Activated naive CD8-positive, alpha-beta T cell treated with anti-CD3 and anti-CD28 coated beads, Interleukin-2, amount 50 U/mL, for 16 hours (primary cell): ENCODE measurements around the gene CYP4B1.
"Not testable (repeated sequence)": the region's sequence is repeated elsewhere in the genome, so short reads cannot be mapped to it uniquely, and the experiment has no call there.

Experiments
- DNase-seq: peaks from one replicate; pipeline ENCODE4 v3.0.0-alpha.2; 2020; ENCODE audit warnings: low read depth, low spot score

The CYP4B1 gene

DNA sequence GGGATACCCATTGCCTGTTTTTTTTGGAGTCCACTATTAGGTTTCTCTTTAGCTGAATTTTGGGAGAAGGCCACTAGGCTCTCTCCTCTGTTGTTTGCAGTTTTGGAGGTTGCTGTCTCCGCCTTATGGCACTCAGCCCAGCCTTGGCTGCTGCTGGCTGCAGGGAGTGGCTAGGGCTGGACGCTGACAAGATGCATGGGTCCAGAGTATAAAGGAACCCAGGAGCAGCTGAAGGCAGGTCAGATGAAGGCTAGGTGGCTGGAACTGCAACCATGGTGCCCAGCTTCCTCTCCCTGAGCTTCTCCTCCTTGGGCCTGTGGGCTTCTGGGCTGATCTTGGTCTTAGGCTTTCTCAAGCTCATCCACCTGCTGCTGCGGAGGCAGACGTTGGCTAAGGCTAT lies at the start of gene CYP4B1:
TSS of gene CYP4B1 (plus strand) at position 237 of the 400 bp plus-strand sequence. CDS start at position 273, 36 bp downstream.
- no peak for DNase-seq

DNA sequence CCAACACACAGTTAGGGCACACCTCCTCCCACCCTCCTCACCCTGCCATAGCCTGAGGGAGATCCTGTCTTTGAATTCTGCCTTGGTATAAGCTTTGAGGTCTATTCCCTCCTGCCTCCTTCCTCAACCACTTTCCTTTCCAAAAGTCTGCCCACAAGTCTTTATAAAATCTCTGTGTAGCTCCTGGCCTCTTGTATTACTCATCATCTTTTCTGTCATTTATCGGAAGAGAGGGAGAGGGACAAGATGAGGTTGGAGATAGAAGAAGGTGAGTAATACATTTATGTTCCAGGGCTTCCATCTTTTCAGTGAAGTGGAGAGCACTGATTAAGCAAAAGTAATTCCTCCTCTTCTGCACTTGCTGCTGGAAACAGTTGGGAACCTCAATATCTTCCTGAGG lies 49.4 kb upstream of the CYP4B1 start:
- no peak for DNase-seq

DNA sequence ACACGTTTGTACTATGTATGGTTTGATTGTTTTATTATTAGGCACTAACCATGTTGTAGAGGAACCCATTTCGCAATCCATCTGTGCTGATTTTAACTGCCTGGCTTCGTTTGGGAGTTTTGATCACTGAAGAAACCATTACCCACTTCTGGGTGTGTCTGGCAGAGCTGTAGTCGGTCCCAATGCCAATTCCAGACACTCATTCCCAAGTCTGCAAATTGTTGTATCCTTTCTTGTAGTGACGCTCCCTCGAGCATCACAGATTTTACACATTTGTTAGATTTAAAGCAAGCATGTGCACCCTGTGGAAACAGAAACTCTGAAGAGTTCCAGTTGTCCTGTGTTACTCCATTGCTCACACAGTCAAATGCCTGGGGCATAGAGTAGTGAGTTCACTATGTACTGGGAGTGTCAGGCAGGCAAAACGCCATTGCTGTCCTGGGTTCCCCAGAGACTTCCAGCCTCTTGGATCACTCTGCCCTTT lies 48.9 kb upstream of the CYP4B1 start:
- DNase-seq = no peak

DNA sequence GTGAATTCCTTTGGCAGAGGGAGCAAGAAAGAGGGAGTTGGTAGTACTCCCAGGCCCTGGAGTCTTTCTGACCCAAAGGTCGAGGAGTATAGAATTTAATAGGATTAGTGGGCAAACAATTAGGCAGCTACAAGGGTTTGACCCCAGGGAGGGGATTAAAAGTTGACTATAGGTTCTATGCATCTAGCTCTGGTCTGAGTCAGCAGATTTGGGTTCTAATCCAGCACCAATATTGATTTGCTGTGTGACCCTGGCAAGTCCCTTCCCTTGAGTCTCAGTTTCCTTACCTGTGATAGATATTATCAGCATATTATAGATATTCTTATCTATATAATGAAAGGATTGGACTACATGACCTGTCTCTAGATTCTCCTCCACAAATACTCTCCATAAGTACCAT lies 44.9 kb upstream of the CYP4B1 start:
- no peak for DNase-seq

DNA sequence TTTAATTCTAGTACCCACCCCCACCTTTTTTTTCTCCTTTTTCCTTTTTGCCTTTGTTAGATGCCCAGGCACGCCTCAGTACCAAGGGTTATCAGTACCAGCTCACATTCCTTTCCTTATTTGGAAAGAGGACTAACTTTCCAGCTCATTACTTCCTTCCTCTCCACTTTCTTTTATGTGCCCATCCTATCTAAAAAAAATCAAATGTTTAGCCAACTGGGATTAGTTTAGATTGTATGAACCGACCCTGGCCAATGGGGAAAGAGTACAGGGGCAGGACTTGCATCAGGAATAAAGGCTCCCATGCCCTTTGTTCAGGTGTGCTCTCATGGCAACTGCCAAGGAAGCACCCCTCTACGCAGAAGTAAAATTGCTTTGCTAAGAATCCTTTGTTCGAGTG lies 44.1 kb upstream of the CYP4B1 start:
- DNase-seq = not testable (repeated sequence)

DNA sequence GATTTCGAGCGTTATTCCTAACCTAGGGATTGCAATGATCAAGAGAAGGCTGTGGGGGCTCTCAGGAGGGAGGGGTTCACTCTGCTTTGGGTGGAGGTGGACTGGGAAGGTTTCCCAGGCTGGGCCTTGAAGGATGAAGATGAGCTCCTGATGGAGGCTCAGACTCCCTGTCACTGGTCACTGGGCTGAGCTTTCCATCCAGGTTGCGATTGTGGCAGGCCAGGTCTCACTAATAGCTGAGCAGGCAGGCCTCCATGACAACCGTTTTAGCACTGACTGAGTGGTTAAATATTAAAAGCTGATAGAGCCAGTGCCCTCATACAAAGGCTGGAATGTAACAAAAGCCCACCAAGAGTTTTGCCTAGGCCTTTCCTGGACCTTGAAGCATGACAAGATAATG lies 43.7 kb upstream of the CYP4B1 start:
- no peak for DNase-seq

DNA sequence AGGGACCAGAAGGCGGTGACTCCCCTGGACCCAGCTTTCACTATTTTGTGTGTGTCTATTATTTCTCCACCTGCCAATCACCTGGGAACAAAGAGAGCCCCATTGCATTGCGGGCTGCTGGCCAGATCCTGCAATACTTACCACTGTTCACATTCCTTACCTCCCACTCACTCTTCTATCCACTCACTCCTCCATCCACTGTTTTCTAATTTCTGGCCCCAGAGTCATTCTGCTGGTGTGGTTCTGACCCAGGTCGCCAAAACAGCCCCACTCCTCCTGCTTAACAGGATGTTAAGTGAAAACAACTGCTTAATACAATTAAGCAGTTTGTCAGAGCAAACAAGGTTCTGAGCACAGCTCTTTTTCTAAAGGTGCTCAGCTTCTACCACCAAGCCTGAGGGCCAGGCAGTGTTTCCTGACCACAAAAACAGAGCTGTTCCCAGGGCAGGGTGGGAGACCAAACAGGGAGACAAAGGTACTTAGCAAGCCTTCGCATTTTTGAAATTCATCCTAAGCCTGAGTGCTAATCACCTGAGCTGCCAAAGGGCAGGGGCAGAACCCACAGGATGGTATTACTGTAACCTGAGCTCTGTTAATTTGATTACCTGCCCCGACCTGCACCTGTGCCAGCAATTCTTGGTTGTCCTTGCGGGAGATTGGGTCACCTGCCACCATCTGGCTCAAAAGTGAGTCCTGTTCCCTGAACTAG lies 41.4 kb upstream of the CYP4B1 start:
- no peak for DNase-seq

DNA sequence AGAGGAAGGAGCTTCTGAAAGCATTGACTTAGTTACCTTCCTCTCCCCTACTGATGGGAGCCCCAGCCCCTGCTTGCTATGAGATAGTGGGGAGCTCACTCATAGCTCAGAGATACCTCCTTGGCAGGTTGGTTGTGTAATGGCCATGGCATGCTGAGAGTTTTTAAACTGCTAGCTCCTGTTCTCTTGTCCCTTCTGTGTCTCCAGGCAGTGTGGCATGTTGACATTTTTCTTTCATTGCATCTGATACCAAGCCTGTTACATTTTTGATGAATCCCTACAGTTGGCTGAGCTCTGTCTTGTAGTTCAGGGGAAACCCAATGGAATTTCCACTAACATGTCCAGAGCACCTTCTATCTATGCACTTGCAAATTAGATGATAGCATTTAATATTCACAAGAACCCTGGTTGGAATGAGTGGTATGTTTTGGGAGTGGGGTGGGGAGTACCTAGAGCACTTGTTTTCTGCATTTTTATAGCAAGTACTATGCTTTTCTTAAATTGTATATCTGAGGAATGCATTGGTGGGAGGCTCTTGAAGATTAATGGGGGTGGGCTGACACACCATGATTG lies 40.8 kb upstream of the CYP4B1 start:
- no peak for DNase-seq

DNA sequence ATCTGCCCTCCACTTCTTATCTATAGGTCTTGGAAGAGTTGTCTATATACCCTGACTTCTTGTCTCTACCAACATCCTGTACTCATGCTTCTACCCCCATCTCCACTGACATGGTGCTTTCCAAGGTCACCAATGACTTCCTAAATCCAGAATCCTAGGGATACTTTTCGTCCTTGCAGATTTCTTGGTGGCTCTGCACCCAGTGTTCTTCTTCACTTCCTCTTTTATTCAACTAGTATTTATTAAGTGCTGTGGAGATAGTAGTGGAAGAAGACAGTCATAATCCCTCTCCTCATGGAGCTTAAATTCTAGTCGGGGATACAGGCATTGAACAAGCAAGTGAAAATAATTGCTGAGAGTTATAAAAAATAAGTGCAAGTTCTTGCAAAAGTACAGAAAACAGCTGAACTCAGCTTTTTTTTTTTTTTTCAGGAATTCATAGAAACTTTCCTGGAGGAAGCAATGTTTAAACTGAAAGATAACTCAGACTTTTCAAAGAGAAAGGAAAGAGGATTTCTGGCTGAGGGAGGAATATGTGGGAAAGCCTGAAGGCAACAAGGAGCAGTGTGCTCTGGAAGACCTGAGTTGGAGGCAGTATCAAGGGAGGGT lies 38.2 kb upstream of the CYP4B1 start:
- no peak for DNase-seq

DNA sequence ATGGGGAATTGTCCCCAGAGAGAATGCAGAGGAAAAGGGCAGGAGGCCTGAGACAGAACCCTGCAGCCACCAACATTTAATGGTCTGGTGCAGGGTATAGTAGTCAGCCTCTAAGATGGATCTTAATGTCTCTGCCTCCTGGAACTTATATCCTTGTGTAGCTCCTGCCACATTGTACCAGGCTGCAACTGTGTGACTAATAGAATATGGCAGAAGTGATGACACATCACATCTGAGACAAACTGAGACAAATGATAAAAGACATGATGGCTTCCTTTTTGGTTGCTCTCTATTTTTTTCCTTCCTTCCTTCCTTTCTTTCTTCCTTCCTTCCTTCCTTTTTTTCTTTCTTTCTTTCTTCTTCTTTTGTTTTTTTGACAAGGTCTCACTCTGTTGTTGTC lies 37.1 kb upstream of the CYP4B1 start:
- no peak for DNase-seq

DNA sequence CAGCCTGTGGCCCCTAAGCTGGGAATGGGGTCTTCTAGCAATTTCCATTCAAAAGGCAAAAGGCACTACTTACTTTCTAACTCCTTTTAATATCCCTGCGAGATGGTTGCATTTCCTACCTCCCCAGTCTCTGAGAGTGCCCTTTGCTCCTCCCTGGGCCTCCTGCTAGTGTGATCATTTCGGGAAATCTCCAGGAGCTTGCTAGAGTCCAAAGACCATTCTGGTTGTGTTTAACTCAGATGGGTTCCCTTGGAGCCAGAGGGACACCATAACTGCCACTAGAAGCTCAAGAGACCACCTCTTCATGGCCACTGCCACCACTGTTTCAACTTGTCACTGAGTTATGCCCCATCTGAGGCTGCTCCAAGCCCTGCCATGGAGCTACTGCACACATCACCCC lies 34.4 kb upstream of the CYP4B1 start:
- DNase-seq = no peak

DNA sequence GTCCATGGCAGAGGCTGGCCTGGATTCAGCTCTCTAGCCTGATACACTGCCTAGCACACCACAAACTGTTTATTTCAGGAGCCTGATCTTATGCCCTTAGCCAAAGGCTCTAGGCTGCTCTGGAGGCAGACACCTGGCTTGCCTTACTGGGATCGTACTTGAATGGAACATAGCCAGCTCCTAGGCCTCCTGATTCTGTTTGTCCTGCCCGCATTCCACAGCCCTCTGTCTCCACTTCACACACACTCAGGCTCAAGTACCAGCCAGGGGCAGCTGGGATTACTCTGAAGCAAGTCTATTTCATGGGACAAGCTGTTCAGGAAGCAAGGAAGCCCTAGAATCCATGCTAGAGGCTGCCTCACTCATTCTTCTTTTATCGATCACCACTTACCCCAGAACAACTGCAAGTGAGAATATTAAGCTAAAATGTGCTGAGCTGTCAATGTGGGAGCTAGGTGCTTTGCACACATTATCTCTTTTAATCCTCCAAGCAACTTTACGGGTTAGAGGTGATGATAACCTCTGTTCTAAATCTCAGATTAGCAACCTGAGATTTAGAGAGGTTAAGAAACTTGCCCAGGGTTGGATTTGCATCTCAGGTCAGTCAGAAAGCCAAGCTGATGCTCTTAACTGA lies 31.1 kb upstream of the CYP4B1 start:
- DNase-seq = no peak

DNA sequence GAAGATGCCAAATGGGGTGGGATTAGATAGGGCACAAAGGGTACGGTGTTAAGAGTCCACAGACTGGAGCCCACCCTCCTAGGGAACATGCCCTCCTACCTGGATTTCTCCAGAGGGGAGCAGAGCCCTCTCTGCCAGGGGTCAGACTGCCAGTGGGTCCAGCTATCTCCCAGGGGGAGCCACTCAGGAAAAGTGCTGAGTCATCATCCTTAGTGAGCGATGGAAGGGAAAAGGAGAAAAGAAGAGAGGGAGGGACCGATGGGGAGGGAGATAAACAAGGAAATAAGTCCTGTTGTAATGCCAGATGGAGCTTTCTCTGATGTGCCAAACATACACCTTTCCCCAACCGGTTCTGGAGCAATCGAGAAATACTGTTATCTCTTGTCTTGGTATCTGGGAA lies 30.4 kb upstream of the CYP4B1 start:
- no peak for DNase-seq

DNA sequence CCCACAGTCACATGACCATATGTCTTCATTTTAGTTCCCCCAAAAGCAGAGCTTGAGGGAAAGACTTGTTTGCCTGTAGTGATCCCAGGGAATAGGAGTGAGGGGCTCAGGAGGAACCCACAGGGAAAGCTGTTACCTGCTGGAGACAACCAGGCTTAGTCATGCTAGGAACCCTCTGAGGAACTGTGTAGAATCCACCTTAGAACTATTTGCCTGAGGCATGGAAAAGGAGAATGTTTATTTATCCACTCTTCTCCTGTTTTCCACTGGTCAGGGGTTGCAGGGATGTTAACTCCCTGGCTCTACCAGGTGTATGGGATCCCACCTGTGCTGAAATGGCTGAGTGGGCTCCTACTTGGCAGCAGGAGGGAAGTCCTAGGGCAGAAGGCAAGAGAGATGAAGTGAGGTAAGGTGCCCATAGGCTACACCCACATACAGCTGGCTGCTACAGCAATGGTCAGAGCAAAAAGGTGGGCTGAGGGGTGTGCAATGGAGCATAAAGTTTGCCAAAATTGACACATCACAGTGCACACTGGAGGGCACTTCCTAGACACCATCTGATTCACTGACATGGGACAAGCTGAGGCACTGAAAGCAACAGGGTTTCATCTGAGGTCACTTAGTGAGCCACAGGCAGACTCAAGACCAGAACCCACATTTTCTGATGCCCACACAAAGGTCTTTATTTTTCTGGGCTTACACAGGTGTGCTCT lies 29.7 kb upstream of the CYP4B1 start:
- no peak for DNase-seq

DNA sequence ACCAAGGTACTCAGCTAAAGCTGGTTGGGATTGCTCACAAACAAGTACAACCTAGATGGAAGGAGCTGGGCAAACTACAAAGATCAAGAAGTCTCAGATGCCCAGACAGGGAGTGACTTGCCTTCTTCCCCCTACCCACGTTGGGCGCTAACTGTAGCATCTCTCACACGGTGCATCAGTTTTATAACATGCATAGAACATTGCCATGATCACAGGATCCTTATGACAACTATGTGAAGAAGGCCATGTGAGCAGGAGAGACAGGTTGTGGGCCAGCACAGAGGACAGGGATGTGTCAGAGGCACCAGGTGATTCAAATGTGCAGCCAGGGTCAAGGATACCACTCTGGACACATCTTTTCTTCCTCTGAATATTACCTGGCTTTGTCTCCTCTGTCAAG lies 28.3 kb upstream of the CYP4B1 start:
- no peak for DNase-seq

DNA sequence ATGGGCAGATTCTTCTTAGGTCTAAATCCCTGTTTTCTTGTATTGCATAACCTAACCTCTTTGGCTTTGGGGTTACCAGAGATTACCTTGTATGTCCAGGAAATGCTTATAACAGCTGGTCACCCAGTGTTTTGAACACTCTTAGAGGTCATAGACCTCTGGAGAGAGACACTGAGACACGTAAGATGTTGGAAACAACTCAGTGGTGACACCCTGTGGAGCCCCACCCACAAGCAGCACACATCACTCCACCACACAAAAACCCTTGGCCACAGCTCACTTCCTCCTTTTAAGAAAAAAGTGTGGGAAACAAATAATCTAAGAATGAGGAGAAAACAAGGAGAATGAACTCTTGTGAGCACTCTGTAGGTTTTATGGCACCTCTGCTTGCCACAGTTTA lies 26.3 kb upstream of the CYP4B1 start:
- DNase-seq = no peak

DNA sequence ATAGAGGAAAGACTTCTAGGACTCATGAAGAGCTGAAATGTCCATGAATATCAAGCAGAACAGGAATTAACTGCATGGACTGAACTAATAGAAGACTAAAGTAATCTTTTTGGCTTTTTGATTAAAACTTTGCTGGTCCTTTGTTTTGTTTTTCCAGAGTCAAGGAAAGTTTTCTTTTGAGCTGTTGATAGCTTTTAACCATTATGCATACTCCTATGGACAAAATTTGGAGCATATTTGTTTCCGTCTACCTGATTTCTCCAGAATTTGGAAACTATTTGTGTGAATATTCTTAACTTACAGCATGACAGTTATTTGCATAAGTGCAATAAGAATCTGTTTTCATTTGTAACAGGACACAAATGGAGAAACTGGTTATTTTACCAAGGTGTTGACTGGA lies 24.5 kb upstream of the CYP4B1 start:
- no peak for DNase-seq

DNA sequence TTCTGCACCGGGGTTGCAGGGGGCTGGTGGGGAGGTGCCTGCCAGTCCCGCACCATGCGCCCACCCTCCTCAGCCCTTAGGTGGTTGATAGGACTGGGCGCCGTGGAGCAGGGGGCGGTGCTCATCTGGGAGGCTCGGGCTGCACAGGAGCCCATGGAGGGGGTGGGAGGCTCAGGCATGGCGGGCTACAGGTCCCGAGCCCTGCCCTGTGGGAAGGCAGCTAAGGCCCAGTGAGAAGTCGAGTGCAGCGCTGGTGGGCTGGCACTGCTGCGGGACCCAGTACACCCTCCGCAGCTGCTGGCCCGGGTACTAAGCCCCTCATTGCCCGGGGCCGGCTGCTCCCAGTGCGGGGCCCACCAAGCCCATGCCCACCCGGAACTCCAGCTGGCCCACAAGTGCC lies 20.4 kb upstream of the CYP4B1 start:
- DNase-seq = not testable (repeated sequence)

DNA sequence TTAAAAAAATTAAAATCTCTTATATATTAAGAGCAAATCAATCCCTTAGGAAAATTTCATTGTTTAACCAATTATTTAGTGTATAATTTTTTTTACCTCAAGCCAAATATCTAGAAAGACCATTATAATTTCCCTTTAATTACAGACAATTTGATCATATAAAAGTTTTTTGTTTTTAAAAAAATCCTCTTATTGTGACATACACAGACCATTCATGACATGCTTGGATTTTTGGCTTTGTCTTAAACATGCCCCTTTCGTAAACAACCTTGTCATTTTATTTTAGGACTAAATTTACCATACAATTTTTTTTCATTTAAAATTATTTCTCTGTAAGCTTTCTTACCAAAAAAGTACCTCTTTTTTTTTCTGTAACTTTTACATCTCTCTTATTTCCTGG lies 14.2 kb upstream of the CYP4B1 start:
- DNase-seq = no peak

DNA sequence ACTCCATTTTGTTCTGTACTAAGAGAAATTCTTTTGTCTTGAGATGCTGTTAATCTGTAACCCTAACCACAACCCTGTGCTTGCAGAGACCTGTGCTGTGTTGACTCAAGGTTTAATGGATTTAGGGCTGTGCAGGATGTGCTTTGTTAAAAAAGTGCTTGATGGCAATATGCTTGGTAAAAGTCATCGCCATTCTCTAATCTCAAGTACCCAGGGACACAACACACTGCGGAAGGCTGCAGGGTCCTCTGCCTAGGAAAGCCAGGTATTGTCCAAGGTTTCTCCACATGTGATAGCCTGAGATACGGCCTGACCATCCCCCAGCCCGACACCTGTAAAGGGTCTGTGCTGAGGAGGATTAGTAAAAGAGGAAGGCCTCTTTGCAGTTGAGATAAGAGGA lies 10.2 kb upstream of the CYP4B1 start:
- DNase-seq = not testable (repeated sequence)

DNA sequence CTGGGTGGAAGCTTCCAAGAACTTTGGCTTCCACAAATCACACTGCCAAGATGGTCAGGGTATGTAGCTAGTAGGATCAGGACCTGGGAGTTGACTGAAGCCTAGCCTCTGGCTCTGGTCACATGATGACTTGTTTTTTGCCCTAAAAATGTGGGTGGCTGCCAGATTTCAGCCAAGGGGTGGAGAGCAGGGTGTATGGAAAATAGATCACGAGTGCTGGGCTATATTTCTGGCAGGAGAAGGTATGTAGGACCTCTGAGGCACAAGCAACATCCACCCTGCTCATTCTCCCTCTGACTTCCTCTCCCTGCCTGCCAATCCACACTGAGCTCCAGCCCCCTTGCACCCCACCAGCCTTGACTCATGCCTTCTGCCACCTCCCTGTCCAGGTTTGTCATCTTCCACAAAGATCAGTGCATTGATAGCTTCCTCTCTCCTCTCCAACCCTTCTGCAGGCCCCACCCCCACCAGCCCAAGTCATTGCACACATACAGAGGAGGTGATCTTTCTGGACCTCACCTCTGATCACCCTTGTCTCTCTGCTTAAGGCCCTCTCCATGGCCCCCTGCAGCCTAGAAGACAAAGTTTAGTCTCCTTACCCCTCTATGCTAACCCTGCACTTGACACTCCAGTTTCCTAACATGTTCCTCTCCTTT lies 8.3 kb upstream of the CYP4B1 start:
- DNase-seq = no peak

DNA sequence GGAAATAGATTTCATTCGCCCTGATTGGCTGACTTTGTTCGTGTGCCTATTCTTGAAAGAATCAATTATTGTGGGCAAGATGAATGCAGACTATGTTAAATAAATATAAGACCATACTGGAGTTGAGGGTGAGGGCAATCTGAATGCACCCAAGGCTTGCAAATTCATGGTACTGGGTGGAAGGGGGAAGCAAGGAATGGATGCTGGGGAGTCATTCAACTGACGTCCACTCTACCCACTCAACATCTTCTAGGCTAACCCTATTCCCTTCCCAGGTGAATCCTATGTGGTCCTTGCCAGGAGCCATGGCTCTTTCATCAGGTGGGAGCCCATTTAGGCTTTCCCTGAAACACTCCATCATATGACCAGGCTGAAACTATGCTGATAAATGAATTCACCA lies 5.7 kb upstream of the CYP4B1 start:
- DNase-seq = no peak
